ENCODE data around the gene CEP43.
A peak's percentile ranks its signal among the peaks of the same experiment; 100 is the strongest.
"Not testable (repeated sequence)": the region's sequence is repeated elsewhere in the genome, so short reads cannot be mapped to it uniquely, and the experiment has no call there.

CEP43 gene, protein sequence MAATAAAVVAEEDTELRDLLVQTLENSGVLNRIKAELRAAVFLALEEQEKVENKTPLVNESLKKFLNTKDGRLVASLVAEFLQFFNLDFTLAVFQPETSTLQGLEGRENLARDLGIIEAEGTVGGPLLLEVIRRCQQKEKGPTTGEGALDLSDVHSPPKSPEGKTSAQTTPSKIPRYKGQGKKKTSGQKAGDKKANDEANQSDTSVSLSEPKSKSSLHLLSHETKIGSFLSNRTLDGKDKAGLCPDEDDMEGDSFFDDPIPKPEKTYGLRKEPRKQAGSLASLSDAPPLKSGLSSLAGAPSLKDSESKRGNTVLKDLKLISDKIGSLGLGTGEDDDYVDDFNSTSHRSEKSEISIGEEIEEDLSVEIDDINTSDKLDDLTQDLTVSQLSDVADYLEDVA

DNA sequence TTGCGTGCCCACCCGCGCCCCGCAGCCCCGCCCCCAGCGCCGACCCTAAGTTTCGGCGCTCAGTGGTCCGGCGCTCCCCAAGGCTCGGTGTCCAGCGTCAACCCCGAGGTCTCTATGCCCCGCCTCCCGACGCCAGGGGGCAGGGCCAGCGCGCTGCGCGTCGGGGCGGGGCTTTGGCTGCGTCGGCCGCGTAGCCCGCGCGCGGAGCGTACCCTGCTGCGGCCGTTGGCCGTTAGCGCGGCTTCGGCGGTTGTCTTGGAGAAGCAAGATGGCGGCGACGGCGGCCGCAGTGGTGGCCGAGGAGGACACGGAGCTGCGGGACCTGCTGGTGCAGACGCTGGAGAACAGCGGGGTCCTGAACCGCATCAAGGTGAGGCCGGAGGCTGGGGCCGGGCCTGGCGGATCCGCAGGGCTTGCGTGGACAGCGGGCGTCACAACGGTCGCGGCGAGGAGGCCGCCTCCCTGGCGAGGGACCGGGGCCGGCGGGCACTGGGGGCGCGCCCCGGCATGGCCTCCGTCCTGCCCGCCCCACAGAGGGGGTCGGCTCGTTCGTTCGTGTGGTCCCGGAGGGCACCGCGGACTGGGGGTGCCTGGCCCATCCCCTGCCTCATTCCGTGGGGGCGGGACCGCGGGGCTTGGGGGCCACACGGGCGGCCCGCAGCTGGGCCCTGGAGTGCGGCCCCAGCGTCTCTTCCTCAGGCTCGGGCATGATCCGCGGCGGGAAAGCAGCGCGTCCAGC, at the start of gene CEP43:
Gene CEP43, plus strand, starts transcription at position 253 of the 739 bp plus-strand sequence. Its CDS starts 16 bp downstream, at position 269.
- peak; percentile 75 for DNase-seq

DNA sequence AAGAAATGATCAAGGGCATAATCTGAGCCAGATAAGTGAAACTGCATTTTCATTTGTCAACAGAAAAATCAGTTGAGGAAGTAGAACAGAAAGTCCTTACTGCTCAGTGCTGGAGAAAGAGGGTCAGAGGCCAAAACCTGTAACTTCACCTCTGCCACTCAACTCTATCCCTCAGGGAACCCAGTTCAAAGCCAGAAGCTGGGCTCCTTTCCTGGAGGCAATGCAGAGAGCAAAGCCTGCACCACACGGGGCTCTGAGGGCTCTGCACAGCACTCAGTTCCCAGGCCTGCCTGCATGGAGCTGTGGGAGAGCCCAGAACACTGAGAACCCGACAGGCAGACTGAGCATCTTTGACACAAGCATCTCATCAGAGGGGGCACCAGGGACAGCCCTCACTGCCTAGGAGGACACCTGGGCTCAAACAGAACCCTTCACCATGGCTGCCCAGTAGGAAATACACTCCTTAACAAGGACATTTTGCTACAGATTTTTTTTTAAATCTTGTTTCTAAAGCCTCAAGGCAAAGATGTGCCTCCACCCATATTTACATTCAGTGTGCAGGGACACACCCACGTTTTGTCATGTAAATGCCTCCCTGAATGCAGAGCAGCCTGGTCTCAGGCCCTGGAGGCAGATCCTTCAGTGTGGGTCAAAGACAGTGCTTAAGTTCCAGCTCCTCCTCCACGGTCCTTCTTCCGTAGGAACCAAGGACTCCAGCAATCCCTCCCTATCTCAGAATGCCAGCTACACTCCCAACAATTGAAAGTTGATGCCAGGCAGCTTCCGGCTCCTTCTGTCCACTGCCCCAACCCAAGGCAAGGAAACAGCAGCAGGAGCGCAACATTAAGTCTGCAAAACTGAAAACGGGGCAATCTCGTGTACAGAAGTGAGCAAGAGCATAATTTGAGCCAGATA, 49.4 kb upstream of the CEP43 start:
- DNase-seq, result no peak

DNA sequence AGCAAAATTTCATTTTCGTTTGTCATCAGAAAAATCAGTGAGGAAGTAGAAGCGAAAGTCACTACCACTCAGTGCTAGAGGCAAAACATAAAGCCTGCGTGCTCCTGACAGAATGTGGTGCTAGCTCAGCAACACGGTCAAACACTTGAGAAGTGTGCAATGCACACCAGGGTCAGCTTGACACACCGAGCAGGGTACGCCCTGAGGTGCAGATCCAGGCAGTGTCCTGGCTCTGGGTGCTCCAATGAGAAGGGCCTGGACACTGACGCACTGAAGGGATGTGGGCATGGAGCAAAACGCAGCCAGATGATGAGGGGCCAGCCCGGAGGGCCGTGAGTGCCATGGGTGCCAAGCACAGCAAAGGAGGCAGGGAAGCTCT, 48.8 kb upstream of the CEP43 start:
- no peak for DNase-seq

DNA sequence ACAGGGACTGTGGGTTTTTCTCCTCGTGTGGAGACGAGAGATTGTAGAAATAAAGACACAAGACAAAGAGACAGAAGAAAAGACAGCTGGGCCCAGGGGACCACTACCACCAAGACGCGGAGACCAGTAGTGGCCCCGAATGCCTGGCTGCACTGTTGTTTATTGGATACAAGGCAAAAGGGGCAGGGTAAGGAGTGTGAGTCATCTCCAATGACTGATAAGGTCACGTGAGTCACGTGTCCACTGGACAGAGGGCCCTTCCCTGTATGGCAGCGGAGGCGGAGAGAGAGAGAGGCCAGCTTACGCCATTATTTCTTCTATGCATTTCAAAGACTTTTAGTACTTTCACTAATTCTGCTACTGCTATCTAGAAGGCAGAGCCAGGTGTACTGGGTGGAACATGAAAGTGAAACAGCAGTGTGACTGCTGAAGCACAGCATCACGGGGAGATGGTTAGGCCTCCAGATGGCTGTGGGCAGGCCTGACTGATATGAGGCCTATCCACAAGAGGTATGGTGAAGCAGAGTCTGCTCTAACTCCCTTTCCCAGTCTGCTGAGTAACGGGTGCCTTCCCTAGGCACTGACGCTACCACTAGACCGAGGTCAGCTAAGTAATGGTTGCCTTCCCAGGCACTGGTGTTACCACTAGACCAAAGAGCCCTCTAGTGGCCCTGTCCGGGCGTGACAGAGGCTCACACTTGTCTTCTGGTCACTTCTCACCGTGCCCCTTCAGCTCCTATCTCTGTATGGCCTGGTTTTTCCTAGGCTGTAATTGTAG, 48.1 kb upstream of the CEP43 start:
- DNase-seq, result not testable (repeated sequence)

DNA sequence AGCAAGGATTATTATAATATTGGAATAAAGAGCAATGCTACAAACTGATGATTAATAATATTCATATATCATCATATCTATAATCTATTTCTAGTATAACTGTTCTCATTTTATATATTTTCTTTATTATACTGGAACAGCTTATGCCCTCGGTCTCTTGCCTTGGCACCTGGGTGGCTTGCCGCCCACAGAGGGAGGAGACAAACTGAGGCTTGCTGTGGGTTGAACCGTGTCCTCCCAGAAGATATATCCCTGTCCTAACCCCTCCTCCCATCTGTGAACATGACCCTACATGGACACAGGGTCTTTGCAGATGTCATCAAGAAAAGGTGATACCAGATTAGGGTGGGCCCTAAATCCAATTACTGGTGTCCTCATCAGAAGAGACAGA, 47.5 kb upstream of the CEP43 start:
- no peak for DNase-seq

DNA sequence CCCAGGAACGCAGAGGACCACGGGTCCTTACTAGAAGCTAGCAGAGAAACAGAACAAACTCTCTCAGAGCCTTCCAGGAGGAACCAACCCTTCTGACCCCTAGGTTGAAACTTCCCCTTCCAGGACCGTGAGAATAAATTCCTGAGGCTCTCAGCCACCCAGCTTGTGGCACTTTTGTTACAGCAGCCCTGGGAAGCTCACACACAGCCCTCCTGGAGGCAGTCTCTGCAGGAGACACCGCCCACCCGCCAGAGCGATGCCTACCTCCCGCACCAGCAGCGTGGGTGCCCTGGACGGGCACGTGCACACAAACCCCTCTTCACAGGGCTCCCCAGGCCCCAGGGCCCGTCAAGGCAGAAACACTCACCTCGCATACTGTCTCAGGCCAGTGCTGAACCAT, 47.1 kb upstream of the CEP43 start:
- no peak for DNase-seq

DNA sequence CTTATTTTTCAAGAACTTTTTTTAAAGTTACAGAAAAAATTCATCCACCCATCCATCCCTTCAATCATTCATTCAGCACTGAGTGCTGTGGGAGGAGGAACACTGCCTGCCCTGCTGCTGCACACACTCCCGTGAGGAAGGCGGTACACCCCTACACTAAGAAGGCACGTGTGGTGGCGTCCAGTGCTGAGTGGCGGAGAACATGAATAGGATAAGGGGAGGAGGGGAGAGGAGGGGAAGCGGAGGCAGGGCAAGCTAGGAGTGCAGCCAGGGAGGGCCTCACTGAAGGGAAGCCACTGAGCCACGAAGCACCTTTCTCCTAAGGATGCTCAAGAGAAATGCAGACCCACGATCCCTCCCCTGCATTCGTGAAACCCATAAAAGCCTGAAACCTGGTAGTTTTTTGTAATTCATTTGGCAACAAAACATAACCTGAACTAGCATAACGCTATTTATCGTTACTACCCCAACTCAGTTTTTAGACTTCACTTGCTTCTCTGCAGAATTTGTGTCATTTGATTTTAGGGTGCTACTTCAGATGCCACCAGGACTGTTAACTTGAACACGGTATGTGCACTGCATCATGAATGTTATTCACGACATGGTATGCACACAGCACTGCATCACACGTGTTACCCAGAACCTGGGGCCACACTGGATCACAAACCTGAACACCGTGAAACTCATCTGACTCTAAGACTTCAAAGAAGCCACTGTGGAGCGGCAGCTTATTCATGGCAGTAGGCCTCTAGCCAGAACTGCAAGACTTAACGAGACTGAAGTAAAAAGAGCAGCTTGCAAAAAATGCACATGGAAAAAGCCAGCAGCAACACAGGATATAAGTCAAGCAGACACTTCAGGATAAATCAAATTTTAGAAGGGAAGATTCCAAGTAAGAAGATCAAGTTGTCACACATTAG, 46.4 kb upstream of the CEP43 start:
- no peak for DNase-seq

DNA sequence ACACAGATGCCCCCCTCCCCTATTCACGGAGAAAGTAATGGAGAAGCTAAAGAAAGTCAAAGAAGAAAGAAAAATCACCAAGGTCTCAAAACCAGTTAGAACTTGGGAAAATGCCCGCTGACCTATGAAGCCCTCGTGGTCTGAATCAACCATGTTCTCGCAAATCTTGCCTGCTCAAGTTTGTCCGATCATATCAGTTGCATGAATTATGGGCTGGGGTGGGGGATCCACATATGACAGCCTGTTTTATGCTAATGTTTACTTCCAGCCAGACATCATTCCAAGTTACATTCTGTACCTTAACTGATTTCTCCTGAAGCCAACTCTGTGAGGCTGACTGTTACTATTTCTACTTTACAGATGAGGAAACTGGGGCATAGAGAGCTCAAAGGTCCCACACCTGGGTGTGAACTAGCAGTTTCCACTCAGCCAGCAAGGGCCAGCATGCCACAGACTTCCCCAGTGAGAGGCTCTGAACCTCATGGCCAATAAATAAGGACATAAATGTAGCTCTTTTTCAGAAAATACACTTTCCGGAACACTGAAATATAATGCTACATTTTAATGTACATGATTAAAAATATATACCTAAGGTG, 45.0 kb upstream of the CEP43 start:
- no peak for DNase-seq

DNA sequence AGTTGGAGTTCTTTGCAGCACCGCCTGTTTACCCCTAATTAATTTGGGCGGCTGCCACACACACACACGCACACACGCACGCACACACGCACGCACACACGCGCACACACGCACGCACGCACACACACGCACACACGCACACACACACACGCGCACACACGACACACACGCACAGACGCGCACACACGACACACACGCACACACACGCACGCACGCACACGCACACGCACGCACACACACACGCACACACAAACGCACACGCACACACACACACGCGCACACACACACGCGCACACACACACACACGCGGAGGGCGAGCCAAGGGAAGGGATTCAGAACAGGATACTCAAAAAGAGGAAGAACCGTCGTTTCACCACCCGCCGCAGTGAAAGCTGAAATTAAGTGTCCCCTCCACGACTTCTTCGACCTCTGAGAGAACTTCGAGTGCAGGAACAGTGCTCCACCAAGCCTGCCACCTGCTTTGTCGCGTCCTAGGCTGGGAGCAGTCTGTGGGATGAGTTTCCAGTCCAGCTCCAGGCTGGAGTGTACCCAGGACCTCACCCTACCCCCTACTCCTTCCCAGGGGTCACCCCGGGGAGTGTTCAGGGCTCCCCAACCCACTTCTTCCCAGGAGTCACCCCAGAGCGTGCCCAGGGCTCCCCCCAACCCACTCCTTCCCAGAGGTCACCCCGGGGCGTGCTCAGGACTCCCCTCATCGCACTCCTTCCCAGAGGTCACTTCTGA, 43.9 kb upstream of the CEP43 start:
- DNase-seq, result no peak

DNA sequence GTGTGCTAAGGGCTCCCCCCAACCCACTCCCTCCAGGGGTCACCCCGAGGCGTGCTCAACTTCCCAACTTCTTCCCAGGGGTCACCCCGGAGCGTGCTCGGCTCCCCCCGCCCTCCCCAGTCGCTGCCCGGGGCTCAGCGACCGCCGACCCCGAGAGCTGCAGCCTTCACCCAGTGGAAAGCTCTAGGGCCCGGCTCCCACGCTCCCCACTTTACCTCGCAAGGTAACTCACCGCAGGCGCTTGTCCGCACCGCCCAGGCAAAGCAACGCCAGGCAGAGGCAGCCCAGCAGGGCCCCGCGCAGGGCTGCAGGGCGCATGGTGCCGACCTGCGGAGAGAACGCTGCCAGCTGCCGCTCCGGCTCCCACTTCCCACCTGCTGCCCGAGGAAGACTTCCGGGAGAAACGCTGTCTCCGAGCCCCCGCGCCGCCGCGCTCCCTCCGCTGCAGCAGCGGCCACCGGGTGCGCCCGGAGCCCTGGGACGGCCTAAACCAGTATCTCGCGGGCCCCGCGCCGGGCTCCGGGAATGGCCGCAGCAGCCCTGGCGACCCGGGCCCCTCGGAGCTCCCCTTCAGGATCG, 43.2 kb upstream of the CEP43 start:
- DNase-seq, result no peak

DNA sequence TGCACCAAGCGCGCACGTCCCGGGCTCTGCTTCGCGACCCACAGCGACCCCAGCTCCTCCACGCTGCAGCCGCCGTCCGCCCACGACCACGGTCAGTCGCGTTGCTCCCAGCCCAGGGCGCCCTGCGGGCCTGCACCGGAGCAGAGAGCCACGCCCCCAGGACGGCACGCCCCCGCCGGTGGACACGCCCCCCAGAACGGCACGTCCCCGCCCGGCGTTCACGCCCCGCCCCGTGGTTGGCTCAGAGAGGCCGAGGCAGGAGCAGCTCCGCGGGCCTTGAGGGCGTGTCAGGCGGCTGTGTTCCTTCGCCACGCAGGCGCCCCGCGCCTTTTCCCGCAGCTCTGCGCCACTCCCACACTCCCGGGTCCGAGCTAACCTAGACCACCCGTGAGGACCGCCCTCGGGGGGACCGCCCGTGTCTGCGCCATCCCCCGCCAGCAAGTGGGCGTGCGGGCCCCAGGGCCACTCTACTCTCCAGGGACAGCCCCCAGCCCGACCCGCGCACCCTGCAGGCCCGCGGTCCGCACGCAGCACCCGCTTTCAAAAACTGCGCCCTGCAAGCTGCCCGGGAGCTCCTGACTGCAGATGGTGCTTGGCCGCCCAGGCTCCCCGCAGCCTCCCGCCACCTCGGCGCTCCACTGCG, 42.6 kb upstream of the CEP43 start, which contains the start of gene RNASET2:
Gene RNASET2, minus strand, starts transcription at position 107 of the 643 bp plus-strand sequence. CDS start 368 bp downstream, outside the sequence.
- peak; percentile 8 for DNase-seq

DNA sequence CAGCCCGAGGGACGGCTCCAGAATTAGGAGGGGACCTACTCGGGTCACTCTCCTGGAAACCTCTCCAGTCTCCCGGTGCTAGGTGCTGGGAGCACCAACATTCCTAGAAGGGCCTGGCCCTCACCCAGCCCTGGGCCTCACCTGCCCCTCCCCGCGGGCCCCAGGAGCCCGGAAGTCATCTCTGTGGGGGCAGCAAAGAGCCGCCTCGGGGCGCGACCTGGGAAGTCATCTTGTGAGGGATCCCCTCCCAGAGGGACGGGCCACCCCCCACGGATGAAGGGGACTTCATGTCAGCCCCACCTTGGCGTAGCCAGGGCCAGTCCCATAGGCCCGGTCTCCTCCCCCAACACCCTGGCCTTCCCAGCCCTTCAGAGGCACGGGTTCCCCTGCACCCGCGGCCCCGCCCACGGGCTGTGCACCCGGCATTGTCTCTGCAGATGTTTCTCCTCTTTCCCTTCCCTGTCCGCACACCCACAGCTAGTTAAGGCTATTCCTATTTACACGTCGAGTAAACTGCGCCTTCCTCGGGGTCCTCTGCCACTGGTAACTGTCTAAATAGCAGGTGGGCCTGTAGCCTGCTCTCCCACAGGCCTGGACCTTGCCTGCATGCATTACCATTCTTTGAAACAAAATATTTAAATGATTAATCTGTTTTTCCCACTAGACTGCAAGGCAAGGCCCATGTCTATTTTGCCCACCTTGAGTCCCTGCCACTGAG, 42.0 kb upstream of the CEP43 start:
- DNase-seq, result no peak

DNA sequence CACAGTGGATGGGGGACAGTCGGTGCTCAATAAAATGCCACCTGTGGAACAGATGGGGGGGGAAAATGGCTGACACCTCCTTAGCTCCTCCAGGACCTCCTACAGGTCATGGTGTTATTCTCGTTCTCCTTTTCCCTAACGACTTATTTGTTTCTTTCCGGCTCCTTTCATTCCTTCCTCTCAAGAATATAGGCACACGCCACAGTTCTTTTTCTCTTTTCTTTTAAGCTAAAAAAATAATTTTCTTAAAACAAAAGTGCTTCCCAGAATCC, 41.5 kb upstream of the CEP43 start:
- no peak for DNase-seq

DNA sequence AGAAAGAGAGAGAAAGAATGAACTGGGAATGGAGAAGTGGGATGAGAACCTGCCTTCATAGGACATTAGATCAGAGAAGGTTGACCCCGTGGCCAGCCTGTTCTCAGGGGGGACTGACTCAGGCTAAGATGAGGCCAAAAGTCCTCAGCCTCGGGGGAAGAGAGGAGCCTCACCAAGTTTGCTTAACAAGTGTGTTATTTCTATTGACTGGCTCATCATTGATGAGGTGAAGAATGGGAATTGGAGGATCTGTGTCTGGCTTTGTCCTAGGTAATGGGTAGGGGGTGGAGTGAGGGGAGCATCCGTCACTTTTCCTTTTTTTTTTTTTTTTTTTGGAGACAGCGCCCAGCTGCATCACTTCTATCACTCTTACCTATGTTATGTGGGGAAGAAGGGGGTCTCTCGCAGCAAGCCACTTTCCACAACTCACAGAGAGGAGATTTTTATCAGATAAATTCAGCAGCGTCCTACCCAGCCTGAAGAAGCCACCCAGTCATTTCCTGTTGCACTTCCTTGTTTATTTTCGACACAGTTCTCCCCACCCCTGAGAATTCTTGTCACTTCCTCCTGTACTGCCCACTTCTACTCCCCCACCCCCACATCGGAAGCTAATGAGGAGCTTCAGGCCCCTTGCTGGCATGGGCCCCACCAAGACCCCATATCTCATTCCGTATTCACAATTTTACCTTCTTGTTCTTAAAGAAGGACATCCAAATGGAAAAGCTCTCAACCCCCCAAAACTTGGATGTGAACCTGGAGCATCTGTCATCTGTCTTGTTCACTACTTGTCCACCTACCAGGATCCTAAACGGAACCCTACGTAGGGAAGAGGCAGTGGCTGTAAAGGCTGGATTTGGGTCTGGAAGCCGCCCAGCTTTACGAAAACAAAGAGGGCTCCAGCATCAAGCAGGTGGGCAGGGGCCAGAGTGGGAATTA, 40.0 kb upstream of the CEP43 start:
- no peak for DNase-seq

DNA sequence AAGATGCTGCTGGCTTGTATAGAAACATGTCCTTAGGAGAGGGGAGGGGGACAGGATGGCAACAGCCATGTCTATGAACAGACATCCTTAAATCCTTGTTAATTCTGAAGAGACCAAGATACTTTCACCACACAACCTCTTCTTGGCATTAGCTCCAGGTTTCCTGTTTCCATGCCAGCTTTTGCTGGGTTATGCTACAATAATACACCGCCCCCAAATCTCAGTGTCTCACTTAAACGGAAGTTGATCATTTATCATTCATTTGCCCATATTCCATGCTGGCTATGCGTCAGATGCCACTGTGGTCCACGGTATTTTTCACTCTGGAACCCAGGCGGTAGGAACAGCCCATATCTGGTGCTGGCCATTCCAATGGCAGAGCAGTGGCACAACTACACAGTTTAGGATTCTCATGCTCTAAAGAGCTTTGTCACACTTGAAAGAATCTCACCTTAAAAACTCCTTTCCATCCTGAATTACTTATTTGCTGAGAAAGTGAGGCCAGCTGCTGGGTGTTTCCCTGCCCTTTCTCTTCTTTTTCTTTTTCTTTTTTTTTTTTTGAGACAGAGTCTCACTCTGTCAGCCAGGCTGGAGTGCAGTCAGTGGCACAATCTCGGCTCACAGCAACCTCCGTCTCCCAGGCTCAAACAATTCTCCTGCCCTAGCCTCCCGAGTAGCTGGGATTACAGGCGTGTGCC, 39.1 kb upstream of the CEP43 start:
- DNase-seq, result no peak

DNA sequence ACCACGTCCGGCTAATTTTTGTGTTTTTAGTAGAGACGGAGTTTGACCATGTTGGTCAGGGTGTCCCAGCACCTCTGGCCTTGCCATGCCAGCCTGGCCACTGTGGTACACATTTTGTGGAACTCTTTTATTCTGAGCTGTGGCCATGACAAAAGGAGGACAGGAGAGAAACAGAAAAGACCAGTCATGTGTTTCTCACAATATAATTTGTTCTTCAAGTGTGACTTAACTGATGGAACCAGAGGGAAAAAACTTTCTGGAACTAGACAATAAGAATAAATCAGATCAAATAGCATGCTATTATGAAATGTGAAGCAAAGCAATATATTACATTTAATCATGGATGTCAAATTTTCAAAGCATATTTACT, 38.6 kb upstream of the CEP43 start:
- DNase-seq, result no peak

DNA sequence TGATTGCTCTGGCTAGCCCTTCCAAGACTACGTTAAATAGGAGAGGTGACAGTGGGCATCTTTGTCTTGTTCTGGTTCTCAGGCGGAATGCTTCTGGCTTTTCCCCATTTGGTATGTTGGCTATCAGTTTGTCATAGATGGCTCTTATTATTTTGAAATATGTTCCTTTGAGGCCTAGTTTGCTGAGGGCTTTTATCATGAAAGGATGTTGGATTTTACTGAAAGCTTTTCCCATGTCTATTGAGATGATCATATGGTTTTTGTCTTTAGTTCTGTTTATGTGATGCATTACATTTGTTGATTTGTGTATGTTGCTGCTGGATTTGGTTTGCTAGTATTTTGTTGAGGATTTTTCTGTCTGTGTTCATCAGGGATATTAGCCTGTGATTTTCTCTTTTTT, 32.9 kb upstream of the CEP43 start:
- DNase-seq, result no peak
